ENCODE data around the gene FARP2.

Gene FARP2

GRCh38 chr2:241454837-241455485 lies 98.9 kb downstream of the FARP2 start:
- no peak for TF ChIP-seq EP300 (IDR thresholded peaks at IDR 0.05; ENCODE audit: borderline replicate concordance)
- TF ChIP-seq TEAD4 (IDR thresholded peaks at IDR 0.05) = no peak
- no peak for TF ChIP-seq YY1 (IDR thresholded peaks at IDR 0.05; ENCODE audit: low read depth)
- TF ChIP-seq MAX (IDR thresholded peaks at IDR 0.05) = no peak
- no peak for TF ChIP-seq TAF1 (IDR thresholded peaks at IDR 0.05; ENCODE audit: low read depth)
- no peak for TF ChIP-seq ZBTB7A (IDR thresholded peaks at IDR 0.05; ENCODE audit: low read depth)
- no peak for TF ChIP-seq FOXM1 (IDR thresholded peaks at IDR 0.05; ENCODE audit: borderline replicate concordance, low read depth)
- no peak for TF ChIP-seq EGR1 (IDR thresholded peaks at IDR 0.05)
- TF ChIP-seq TCF12 (IDR thresholded peaks at IDR 0.05; ENCODE audit: low read depth) = no peak
- no peak for TF ChIP-seq CEBPB (IDR thresholded peaks at IDR 0.05)
- no peak for TF ChIP-seq CREB1 (IDR thresholded peaks at IDR 0.05; ENCODE audit: low read depth)
- TF ChIP-seq REST (IDR thresholded peaks at IDR 0.05; ENCODE audit: low read depth) = no peak
- TF ChIP-seq NFIC (IDR thresholded peaks at IDR 0.05) = no peak
- no peak for TF ChIP-seq RAD21 (IDR thresholded peaks at IDR 0.05; ENCODE audit: low read depth)
- TF ChIP-seq, protein P1, sequence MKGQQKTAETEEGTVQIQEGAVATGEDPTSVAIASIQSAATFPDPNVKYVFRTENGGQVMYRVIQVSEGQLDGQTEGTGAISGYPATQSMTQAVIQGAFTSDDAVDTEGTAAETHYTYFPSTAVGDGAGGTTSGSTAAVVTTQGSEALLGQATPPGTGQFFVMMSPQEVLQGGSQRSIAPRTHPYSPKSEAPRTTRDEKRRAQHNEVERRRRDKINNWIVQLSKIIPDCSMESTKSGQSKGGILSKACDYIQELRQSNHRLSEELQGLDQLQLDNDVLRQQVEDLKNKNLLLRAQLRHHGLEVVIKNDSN (IDR thresholded peaks at IDR 0.05) = no peak

- TF ChIP-seq CEBPB (IDR thresholded peaks at IDR 0.05) (no peak), NFIC (IDR thresholded peaks at IDR 0.05) (no peak), TAF1 (IDR thresholded peaks at IDR 0.05; ENCODE audit: low read depth) (no peak), ZBTB7A (IDR thresholded peaks at IDR 0.05; ENCODE audit: low read depth) (no peak), RAD21 (IDR thresholded peaks at IDR 0.05; ENCODE audit: low read depth) (no peak), YY1 (IDR thresholded peaks at IDR 0.05; ENCODE audit: low read depth) (no peak), TEAD4 (IDR thresholded peaks at IDR 0.05) (no peak), EP300 (IDR thresholded peaks at IDR 0.05; ENCODE audit: borderline replicate concordance) (no peak), TCF12 (IDR thresholded peaks at IDR 0.05; ENCODE audit: low read depth) (no peak), FOXM1 (IDR thresholded peaks at IDR 0.05; ENCODE audit: borderline replicate concordance, low read depth) (no peak), CREB1 (IDR thresholded peaks at IDR 0.05; ENCODE audit: low read depth) (no peak), MAX (IDR thresholded peaks at IDR 0.05) (no peak)
- TF ChIP-seq, protein P1 (IDR thresholded peaks at IDR 0.05) = no peak
Observed at GRCh38 chr2:241456546-241456945, 100.5 kb downstream of the FARP2 start.

DNA sequence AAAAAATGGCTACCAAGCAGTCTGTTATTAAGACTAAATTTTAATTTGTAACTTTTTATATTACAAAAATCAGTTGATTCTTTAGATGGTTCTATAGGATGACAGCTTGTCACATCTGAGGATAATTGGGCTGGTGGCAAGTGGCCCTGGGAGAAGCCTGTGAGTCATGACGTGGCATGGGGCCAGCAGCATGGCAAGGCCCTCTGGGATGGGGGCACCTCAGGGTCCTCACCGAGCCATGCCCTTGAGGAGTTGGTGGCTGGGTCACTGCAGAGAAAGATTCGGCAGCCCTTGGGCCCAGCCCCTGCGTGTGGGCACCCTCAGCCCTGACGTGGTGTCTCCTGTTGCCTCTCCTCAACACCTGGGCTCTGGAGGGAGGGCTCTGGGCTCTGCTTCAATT lies 102.6 kb downstream of the FARP2 start:
- TF ChIP-seq EGR1 (IDR thresholded peaks at IDR 0.05) = no peak
- TF ChIP-seq TAF1 (IDR thresholded peaks at IDR 0.05; ENCODE audit: low read depth) = no peak
- TF ChIP-seq MAX (IDR thresholded peaks at IDR 0.05) = no peak
- no peak for TF ChIP-seq EP300 (IDR thresholded peaks at IDR 0.05; ENCODE audit: borderline replicate concordance)
- no peak for TF ChIP-seq YY1 (IDR thresholded peaks at IDR 0.05; ENCODE audit: low read depth)
- TF ChIP-seq ZBTB7A (IDR thresholded peaks at IDR 0.05; ENCODE audit: low read depth) = no peak
- no peak for TF ChIP-seq FOXM1 (IDR thresholded peaks at IDR 0.05; ENCODE audit: borderline replicate concordance, low read depth)
- TF ChIP-seq TEAD4 (IDR thresholded peaks at IDR 0.05) = no peak
- TF ChIP-seq CEBPB (IDR thresholded peaks at IDR 0.05) = no peak
- TF ChIP-seq NFIC (IDR thresholded peaks at IDR 0.05) = no peak
- TF ChIP-seq RAD21 (IDR thresholded peaks at IDR 0.05; ENCODE audit: low read depth) = no peak
- TF ChIP-seq TCF12 (IDR thresholded peaks at IDR 0.05; ENCODE audit: low read depth) = no peak
- TF ChIP-seq CREB1 (IDR thresholded peaks at IDR 0.05; ENCODE audit: low read depth) = no peak
- no peak for TF ChIP-seq REST (IDR thresholded peaks at IDR 0.05; ENCODE audit: low read depth)
- TF ChIP-seq, protein P1 (IDR thresholded peaks at IDR 0.05) = no peak

GRCh38 chr2:241459520-241459919 lies 103.4 kb downstream of the FARP2 start:
- TF ChIP-seq RAD21 (IDR thresholded peaks at IDR 0.05; ENCODE audit: low read depth) (no peak), MAX (IDR thresholded peaks at IDR 0.05) (no peak), YY1 (IDR thresholded peaks at IDR 0.05; ENCODE audit: low read depth) (no peak), CREB1 (IDR thresholded peaks at IDR 0.05; ENCODE audit: low read depth) (no peak), TEAD4 (IDR thresholded peaks at IDR 0.05) (no peak), EGR1 (IDR thresholded peaks at IDR 0.05) (no peak), NFIC (IDR thresholded peaks at IDR 0.05) (no peak), ZBTB7A (IDR thresholded peaks at IDR 0.05; ENCODE audit: low read depth) (no peak), TCF12 (IDR thresholded peaks at IDR 0.05; ENCODE audit: low read depth) (no peak), REST (IDR thresholded peaks at IDR 0.05; ENCODE audit: low read depth) (no peak), CEBPB (IDR thresholded peaks at IDR 0.05) (no peak), FOXM1 (IDR thresholded peaks at IDR 0.05; ENCODE audit: borderline replicate concordance, low read depth) (no peak), EP300 (IDR thresholded peaks at IDR 0.05; ENCODE audit: borderline replicate concordance) (no peak), TAF1 (IDR thresholded peaks at IDR 0.05; ENCODE audit: low read depth) (no peak)
- TF ChIP-seq, protein P1 (IDR thresholded peaks at IDR 0.05) = no peak

Measured in Ishikawa (cell line).